HG02678 (cell line): ENCODE data around the gene WLS.
A peak's percentile ranks its signal among the peaks of the same experiment; 100 is the strongest.

Experiments
- ATAC-seq: cut with Tn5 transposase; IDR thresholded peaks from one replicate; pipeline ENCODE4 v1.9.1; 2021; ENCODE audit warnings: mild to moderate bottlenecking, moderate library complexity; ENCODE audit not compliant: unreplicated experiment

Gene WLS

GRCh38 chr1:68142036-68142435, 90.3 kb downstream of the WLS start:
- ATAC-seq, result no peak

- ATAC-seq, result no peak
Measured at GRCh38 chr1:68141071-68142021, 91.0 kb downstream of the WLS start.

GRCh38 chr1:68140536-68140935, 91.8 kb downstream of the WLS start:
- no peak for ATAC-seq

- ATAC-seq, result no peak
Measured at GRCh38 chr1:68136187-68136586, 96.1 kb downstream of the WLS start.

DNA sequence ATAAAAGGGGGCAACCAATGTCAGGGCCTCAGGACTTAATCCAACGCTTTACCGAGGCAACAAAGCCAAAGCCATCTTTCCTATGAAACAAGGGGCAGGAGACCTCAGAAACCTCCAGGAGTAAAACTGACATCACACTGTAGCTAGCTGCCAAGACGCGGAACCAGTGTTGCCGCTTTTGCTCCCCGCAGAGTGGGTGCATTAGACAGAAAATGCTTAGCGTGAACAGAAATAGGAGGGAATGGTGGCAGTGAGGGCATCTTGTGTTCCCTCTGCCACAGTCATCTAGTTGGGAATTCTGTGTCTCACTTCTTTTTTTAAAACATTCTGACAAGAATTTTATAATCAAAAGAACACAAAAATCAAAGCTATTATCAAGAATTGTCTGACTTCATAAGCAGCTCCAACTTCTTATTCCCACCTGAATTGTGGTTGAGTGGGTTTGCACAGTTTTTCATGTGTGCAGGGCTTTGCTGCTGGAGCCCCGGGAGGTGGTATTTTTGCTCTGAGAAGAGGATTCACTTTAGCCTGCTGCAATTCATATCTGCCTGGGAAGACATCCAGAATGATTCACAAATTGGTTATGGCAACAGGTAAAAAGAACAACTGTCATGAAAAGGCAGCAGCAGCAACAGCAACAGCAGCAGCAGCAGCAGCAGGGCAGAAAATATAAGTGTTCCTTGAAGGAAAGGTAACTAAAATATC, 99.7 kb downstream of the WLS start:
- no peak for ATAC-seq

- no peak for ATAC-seq
Measured at GRCh38 chr1:68131261-68131660, 101.1 kb downstream of the WLS start.

- ATAC-seq, result no peak
Measured at GRCh38 chr1:68129536-68130250, 102.6 kb downstream of the WLS start.

DNA sequence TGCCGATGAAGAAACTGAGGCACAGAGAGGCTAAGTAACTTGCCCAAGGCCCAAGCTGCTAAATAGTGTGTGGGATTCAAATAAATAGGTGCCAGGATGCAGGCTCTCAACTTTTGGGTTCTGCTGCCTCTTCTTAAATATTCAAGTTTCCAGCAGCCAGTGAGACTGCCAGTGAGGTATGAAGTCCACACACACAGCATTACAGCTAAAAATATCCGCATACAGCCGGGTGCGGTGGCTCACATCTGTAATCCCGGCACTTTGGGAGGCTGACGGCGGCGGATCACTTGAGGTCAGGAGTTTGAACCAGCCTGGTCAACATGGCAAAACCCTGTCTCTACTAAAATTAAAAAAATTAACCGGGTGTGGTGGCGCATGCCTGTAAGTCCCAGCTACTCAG, 103.5 kb downstream of the WLS start:
- ATAC-seq, result no peak

DNA sequence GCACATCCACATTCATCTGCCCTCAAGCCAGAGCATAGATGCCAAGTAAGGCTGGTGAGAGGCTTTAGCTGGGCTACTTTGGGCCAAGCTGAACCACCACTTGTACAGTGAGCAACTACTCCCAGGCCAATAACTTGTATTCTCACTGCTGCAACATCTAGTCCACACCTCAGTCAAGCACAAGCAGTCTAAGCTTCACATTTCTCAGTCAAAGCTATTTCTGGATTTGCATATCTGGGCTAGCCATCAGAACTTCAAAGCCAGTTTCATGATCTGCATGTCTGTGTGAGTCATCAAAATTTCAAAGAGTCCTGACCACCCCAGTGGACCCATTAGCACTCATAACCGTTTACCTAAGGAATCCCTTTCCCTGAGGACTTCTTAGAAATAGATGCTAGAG, 104.2 kb downstream of the WLS start:
- ATAC-seq, result peak; percentile 84

GRCh38 chr1:68121536-68121935, 110.8 kb downstream of the WLS start:
- ATAC-seq, result no peak

GRCh38 chr1:68120136-68120791, 112.1 kb downstream of the WLS start:
- ATAC-seq, result peak; percentile 74

- no peak for ATAC-seq
Measured at GRCh38 chr1:68119445-68119844, 112.9 kb downstream of the WLS start.

- ATAC-seq, result no peak
Measured at GRCh38 chr1:68117416-68117815, 114.9 kb downstream of the WLS start.

- peak; percentile 35 for ATAC-seq
Measured at GRCh38 chr1:68116643-68117235, 115.6 kb downstream of the WLS start.

DNA sequence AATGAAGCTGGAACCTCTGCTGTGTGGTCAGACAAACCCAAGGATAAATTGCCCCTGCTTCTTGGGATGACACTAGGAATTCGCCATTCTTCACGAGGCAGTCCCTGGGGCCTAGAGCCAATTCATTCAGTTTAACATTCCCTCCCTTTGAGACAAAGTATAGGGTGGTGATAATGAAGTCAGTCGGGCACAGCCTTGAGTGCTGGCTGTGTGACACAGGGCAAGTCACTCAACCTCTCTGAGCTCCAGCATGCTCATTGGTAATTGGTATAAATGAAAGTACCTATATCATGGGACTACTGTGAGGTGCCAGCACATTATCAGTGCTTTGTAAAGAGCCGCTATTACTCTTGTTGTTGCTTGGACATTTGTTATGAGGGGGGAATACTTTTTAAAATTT, 117.0 kb downstream of the WLS start:
- ATAC-seq, result no peak

DNA sequence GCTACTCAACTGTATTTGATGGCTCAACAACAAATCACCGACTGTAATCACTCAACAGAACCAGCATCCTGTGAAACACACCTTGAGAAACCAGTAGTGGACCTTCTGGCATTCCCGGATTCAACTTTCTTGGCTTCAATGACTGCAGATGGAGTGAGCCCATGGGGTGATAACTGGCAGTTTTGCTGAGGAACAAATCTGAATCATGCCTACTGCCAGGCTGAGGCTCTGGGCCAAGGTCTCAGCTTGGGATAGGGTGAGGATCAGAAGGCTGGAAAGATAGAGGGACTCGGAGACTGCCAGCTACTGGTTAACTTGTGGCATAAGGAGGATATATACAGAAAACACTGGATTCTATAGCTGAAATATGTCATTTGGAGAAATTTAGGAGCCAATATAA, 118.4 kb downstream of the WLS start:
- ATAC-seq, result no peak

DNA sequence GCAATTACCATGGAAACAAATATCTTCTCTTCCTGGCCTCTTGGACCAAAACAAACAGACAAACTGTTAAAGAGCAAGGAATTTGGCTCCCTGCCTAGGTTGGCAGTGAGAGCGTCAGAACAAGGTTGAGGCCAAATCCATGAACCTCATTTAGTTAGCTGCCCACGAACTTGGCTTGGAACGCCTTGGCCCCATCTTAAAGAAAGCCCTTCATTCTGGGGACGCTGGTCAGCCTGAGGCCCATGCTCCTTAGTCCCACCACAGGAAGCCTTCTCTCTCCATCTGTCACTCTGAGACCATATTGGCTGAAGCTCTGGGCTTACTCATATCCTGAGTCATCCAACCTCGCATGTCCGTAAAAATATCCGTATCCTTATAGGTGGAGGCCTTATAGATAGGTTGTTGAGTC, 119.5 kb downstream of the WLS start:
- ATAC-seq, result no peak

DNA sequence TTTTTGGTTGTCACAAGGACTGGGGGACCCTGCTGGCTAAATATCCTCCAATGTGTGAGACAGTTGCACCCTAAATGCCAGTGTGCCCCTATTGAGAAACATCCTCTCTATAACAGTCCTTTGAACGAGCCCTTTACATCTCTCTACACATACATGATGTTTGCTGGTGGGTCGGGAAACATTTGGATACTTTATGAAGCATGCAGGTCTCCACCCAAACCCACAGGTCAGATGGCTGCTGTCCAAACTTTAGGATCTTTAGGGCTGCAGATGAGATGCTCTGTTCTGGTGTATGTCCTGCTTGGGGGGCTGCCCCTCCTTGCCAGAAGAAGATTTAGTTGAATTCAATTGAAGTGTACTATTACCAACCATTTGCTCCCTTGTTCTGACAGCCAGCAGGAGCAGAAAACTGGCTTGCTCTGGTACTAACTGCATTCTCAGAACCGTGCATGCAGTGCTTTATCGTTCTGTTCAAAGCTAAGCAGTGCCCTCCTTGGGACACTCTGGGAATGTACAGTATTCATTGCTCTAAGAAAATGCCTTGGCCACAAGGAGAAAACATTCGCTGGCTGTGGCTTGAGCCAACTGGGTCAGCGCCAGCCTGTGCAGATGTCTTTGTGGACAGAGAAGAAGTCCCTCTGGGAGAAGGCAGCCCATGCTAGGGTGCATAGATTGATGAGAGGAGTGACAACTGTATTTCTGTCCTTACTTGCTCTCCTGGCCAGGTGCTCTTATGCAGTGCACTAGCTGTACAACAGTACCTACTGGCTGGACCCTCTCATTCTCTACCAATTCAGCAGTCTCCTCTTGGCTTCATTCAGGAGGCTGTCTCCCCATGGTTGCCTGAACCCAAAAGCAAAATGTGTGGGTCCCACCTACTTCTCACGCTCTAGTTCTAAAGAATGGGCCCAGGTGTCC, 120.5 kb downstream of the WLS start:
- ATAC-seq, result no peak

GRCh38 chr1:68107771-68108170, 124.6 kb downstream of the WLS start:
- ATAC-seq, result no peak
